SU-DHL-6 (cell line): ENCODE results near the gene TEX22.

Experiments used
- H2AFZ ChIP-seq: fragments of 200-600 bp; sonication (generic); 2 replicates; pipeline ENCODE4 v1.6.1; 2014; ENCODE audit warnings: low read depth, mild to moderate bottlenecking, moderate library complexity, mixed read lengths, antibody characterized with exemption, low read length; ENCODE audit not compliant: severe bottlenecking
- H3F3A ChIP-seq: fragments of 200-600 bp; shearing (Covaris generic); 2 replicates; pipeline ENCODE4 v1.6.0; 2016; ENCODE audit warnings: antibody characterized with exemption, mild to moderate bottlenecking; ENCODE audit not compliant: insufficient read depth
- H3K27ac ChIP-seq: fragments of 200-600 bp; sonication (generic); 2 replicates; pipeline ENCODE4 v1.5.1; 2016; ENCODE audit warnings: low read depth, mild to moderate bottlenecking, low read length, moderate library complexity, mixed read lengths
- H3K27me3 ChIP-seq: fragments of 200-600 bp; sonication (generic), shearing (Covaris generic); 2 replicates; pipeline ENCODE4 v1.6.0; 2014; ENCODE audit warnings: mild to moderate bottlenecking, low read length
- H3K36me3 ChIP-seq: fragments of 200-600 bp; sonication (generic); 2 replicates; pipeline ENCODE4 v1.6.1; 2014; ENCODE audit warnings: mild to moderate bottlenecking, low read length, mixed read lengths
- H3K4me2 ChIP-seq: fragments of 300-600, 200-600 bp; shearing (Covaris generic), sonication (generic); 2 replicates; pipeline ENCODE4 v1.6.0; 2014; ENCODE audit warnings: low read length, low read depth, mild to moderate bottlenecking; ENCODE audit not compliant: poor library complexity, severe bottlenecking
- H3K4me3 ChIP-seq: fragments of 200-600 bp; sonication (generic); 2 replicates; pipeline ENCODE4 v1.5.1; 2014; ENCODE audit warnings: antibody characterized with exemption, low read length, mild to moderate bottlenecking, mixed read lengths; ENCODE audit not compliant: insufficient read depth, poor library complexity, severe bottlenecking
- H3K79me2 ChIP-seq: fragments of 200-600 bp; sonication (generic); 2 replicates; pipeline ENCODE4 v1.6.1; 2014; ENCODE audit warnings: mild to moderate bottlenecking, low read length, moderate library complexity; ENCODE audit not compliant: insufficient read depth
- H3K9ac ChIP-seq: fragments of 200-600 bp; sonication (generic); 2 replicates; pipeline ENCODE4 v1.7.0; 2014; ENCODE audit warnings: mild to moderate bottlenecking, low read length
- H3K9me2 ChIP-seq: fragments of 200-600 bp; sonication (generic); replicated peaks from 2 replicates; pipeline ENCODE4 v1.6.1; 2014; ENCODE audit warnings: low read length; ENCODE audit not compliant: insufficient read depth
- H3K9me3 ChIP-seq: fragments of 200-600 bp; sonication (generic); 2 replicates; pipeline ENCODE4 v1.6.1; 2014; ENCODE audit warnings: low read length, mixed read lengths; ENCODE audit not compliant: insufficient read depth
- H4K20me1 ChIP-seq: fragments of 200-600 bp; sonication (generic); 2 replicates; pipeline ENCODE4 v1.6.1; 2014; ENCODE audit warnings: low read depth, mild to moderate bottlenecking, antibody characterized with exemption, low read length, moderate library complexity, mixed read lengths
- CTCF ChIP-seq: fragments of 200-600 bp; sonication (generic); IDR thresholded peaks from one replicate; pipeline ENCODE4 v1.5.1; 2017; ENCODE audit warnings: antibody characterized with exemption, mild to moderate bottlenecking, low read length, moderate library complexity; ENCODE audit not compliant: insufficient read depth, poor library complexity, severe bottlenecking
- EZH2phosphoT487 ChIP-seq: fragments of 200-600 bp; sonication (generic), shearing (Covaris generic); conservative IDR thresholded peaks from 2 replicates; pipeline ENCODE4 v1.6.1; 2018; ENCODE audit warnings: mild to moderate bottlenecking, antibody characterized with exemption, low read length, moderate library complexity, mixed read lengths

The TEX22 gene

DNA sequence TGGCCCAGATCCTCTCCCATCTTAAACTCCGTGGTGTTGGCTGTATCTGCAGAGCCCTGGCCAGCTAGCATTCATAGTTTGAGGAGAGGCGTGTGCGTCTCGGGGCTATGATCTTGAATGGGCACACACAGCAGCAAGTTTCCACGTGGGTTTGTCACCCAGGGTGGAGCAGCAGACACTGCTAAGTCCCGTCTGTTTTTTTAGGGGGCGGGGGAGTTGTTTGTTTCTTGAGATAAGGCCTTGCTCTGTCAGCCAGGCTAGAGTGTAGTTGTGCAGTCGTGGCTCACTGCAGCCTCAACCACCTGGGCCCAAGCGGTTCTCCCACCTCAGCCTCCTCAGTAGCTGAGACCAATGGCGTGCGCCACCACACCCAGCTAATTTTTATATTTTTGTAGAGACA, 20.1 kb upstream of the TEX22 start:
- Histone ChIP-seq H3K4me3 (no peak overlapping the region), H3K9me2 (no peaks in the 10 kb centered on the region), H3K27me3 (no peaks in the 10 kb centered on the region), H3K27ac (no peak overlapping the region), H3K9me3 (no peaks in the 10 kb centered on the region), H3F3A (no peaks in the 10 kb centered on the region), H3K79me2 (no peaks in the 10 kb centered on the region), H3K9ac (no peak overlapping the region), H4K20me1 (no peaks in the 10 kb centered on the region), H2AFZ (no peak overlapping the region), H3K36me3 (no peaks in the 10 kb centered on the region), H3K4me2 (no peak overlapping the region)
- TF ChIP-seq EZH2phosphoT487 (no peak), CTCF (no peak)

DNA sequence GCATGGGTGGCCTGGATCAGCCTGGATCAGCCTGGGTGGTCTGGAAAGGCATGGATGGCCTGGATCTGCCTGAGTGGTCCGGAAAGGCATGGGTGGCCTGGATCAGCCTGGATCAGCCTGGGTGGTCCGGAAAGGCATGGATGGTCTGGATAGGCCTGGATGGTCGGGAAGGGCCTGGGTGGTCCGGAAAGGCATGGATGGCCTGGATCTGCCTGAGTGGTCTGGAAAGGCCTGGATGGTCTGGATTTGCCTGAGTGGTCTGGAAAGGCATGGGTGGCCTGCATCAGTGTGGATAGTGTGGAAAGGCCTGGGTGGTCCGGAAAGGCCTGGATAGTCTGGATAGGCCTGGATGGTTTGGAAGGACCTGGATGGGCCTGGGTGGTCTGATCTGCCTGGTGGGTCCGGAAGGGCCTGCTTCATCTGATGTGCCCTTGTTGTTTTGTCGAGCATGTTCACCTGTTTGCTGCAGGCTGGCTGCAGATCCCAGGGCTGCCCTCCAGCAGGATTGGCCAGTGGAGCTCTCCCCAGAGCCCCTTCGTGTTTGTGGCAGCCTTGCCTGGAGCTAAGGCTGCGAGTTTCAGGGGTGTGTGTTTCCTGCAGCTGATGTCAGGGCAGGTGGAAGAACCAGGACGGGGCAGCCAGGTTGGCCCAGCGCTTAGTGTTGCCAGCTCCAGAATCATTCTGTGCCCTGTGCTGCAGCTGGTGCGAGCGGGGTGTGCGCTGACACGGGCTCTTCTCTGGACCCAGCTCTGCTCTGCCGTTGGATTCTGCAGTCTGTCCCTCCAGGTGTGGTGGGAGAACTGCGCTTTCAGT, 19.3 kb upstream of the TEX22 start:
- Histone ChIP-seq H3K4me3 (no peak overlapping the region), H3K36me3 (no peaks in the 10 kb centered on the region), H3K27ac (no peak overlapping the region), H3K4me2 (no peak overlapping the region), H3K79me2 (no peaks in the 10 kb centered on the region), H3F3A (no peaks in the 10 kb centered on the region), H3K9ac (no peak overlapping the region), H3K9me3 (no peaks in the 10 kb centered on the region), H4K20me1 (no peaks in the 10 kb centered on the region), H2AFZ (no peak overlapping the region), H3K27me3 (no peaks in the 10 kb centered on the region), H3K9me2 (no peaks in the 10 kb centered on the region)
- TF ChIP-seq EZH2phosphoT487 = no peak
- TF ChIP-seq CTCF = no peak

DNA sequence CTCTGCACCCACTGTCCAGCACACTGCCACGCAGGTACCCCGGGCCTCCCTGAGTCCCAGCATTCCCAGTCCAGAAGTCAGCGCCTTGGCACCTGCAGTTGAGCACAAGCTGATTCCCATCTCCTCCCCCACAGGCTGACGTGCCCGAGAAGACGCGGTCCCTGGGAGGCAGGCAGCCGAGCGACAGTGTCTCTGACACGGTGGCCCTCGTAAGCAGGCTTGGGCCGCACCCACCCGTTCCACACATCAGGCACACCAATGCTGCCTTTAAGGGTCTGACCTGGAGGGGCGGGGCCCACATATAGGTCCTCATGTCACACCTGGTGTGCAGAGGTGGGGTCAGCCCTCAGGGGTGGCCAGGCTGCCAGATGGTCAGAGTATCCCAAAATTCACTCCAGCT, 18.4 kb upstream of the TEX22 start:
- H3K9me2 ChIP-seq = no peaks in the 10 kb centered on the region
- no peak overlapping the region for H2AFZ ChIP-seq
- no peak overlapping the region for H3K4me2 ChIP-seq
- H3K9me3 ChIP-seq = no peaks in the 10 kb centered on the region
- no peaks in the 10 kb centered on the region for H3K79me2 ChIP-seq
- H3K27me3 ChIP-seq = no peaks in the 10 kb centered on the region
- H4K20me1 ChIP-seq = no peaks in the 10 kb centered on the region
- H3K4me3 ChIP-seq = no peak overlapping the region
- H3K27ac ChIP-seq = no peak overlapping the region
- H3K36me3 ChIP-seq = no peaks in the 10 kb centered on the region
- TF ChIP-seq CTCF = no peak
- no peaks in the 10 kb centered on the region for H3F3A ChIP-seq
- H3K9ac ChIP-seq = no peak overlapping the region
